Measurements from ENCODE around the gene DDB1. TPM values are rescaled to one million over a fixed set of nuclear protein-coding genes. Genes with fewer than 3 reads are reported as not detected.

DDB1 gene
- total RNA-seq, 1 donor from 2014 or later, result 218 TPM

DNA sequence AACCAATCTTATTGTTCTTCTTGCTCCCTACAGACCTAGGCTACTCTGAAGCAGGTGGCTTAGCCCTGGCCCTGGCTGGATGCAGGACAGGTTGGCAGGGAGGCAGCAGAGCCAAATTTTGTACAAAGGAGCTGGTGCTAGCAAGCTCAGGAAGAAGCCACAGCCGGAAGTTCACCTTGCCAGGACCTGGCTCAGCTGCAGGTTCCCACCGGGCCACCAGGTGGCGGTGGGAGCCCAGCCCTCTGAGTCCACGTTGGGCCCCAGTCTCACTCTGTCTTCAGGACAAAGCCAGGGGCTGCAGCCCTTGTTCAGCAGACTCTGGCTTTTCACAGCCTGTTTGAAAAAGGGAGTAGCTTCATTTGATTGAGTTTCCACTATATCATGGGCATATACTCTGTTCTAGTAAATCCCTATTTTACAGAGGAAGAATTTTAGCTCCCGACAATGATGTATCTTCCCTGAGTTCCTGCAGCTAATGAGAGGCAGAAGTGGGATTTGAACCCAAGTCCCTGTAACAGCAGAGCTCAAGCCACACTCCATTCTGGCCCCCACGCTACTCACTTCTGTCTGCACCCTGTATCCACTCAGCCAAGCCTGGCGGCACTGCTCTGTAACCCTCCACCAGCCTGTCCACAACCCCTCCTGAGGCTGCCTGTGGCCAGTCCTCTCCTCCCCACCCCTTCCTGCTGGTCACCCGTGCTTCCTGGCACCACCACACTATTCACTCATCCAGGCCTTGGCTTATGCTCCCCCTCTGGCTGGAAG lies 3.4 kb upstream of the DDB1 start:
- Mint-ChIP-seq H3K36me3 (ENCODE audit: low read depth) (peaks cover 23% of the 10 kb centered on the region), H3K4me3 (no peak overlapping the region), H3K27me3 (no peaks in the 10 kb centered on the region), H3K9me3 (no peaks in the 10 kb centered on the region), H3K4me1 (peaks cover 48% of the 10 kb centered on the region), H3K27ac (peak overlapping the region; percentile 79)
- TF ChIP-seq, protein P1, sequence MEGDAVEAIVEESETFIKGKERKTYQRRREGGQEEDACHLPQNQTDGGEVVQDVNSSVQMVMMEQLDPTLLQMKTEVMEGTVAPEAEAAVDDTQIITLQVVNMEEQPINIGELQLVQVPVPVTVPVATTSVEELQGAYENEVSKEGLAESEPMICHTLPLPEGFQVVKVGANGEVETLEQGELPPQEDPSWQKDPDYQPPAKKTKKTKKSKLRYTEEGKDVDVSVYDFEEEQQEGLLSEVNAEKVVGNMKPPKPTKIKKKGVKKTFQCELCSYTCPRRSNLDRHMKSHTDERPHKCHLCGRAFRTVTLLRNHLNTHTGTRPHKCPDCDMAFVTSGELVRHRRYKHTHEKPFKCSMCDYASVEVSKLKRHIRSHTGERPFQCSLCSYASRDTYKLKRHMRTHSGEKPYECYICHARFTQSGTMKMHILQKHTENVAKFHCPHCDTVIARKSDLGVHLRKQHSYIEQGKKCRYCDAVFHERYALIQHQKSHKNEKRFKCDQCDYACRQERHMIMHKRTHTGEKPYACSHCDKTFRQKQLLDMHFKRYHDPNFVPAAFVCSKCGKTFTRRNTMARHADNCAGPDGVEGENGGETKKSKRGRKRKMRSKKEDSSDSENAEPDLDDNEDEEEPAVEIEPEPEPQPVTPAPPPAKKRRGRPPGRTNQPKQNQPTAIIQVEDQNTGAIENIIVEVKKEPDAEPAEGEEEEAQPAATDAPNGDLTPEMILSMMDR (IDR thresholded peaks at IDR 0.05), result peak; percentile 30
- ChIA-PET CTCF (interaction anchor here (0.6 to 10.1 kb wide), 24 partner anchors 8 to 505 kb away, joined by 3 to 561 read pairs (median 5); partner anchors contain the start of genes CPSF7, CYB561A3, SDHAF2 and TMEM138), POLR2A (interaction anchor here (0.6 to 10.1 kb wide), 12 partner anchors 8 to 615 kb away, joined by 3 to 224 read pairs (median 4); partner anchors contain the start of genes CYB561A3, TMEM138 and TMEM216)
- intact Hi-C loops (cut with micrococcal nuclease), result loop anchor here (1.0 to 2.0 kb wide), 5 partner anchors 21 to 99 kb away; partner anchors contain the start of genes TMEM138 and TMEM216
- DNase-seq (peak; percentile 83), ATAC-seq (ENCODE audit: low read depth) (peak; percentile 76)

DNA sequence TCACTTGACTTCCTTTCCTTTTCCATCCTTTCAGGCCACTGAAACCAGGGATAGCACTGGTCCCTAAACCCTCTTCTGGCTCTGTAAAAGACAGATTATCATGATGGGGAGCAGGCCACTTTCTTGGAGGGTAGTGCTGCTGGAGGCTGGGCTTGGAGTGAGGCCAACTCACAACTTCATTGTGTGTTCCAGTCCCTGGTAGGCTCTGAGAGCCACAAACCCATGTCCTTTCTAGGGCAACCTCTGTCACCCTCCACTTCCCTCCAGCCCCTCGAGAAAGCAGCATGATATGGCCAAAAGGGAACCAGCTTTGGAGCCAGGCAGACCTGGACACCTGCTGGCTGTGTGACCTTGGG lies 2.4 kb upstream of the DDB1 start:
- intact Hi-C loops (cut with micrococcal nuclease), result no loop called here
- no peak for DNase-seq
- CTCF ChIA-PET, result interaction anchor here (1.1 to 10.1 kb wide), 9 partner anchors 20 to 504 kb away, joined by 4 to 561 read pairs (median 9); partner anchors contain the start of genes CPSF7, CYB561A3, SDHAF2 and TMEM138
- Mint-ChIP-seq H3K27me3 (no peaks in the 10 kb centered on the region), H3K9me3 (no peaks in the 10 kb centered on the region), H3K27ac (peak overlapping the region; percentile 79), H3K4me1 (peaks cover 48% of the 10 kb centered on the region), H3K36me3 (ENCODE audit: low read depth) (peaks cover 24% of the 10 kb centered on the region), H3K4me3 (no peak overlapping the region)
- POLR2A ChIA-PET, result interaction anchor here (0.7 to 10.1 kb wide), 8 partner anchors 18 to 493 kb away, joined by 3 to 224 read pairs (median 32); partner anchors contain the start of genes CPSF7, CYB561A3, SDHAF2 and TMEM138
- no peak for ATAC-seq (ENCODE audit: low read depth)
- TF ChIP-seq, protein P1 (IDR thresholded peaks at IDR 0.05), result no peak

DNA sequence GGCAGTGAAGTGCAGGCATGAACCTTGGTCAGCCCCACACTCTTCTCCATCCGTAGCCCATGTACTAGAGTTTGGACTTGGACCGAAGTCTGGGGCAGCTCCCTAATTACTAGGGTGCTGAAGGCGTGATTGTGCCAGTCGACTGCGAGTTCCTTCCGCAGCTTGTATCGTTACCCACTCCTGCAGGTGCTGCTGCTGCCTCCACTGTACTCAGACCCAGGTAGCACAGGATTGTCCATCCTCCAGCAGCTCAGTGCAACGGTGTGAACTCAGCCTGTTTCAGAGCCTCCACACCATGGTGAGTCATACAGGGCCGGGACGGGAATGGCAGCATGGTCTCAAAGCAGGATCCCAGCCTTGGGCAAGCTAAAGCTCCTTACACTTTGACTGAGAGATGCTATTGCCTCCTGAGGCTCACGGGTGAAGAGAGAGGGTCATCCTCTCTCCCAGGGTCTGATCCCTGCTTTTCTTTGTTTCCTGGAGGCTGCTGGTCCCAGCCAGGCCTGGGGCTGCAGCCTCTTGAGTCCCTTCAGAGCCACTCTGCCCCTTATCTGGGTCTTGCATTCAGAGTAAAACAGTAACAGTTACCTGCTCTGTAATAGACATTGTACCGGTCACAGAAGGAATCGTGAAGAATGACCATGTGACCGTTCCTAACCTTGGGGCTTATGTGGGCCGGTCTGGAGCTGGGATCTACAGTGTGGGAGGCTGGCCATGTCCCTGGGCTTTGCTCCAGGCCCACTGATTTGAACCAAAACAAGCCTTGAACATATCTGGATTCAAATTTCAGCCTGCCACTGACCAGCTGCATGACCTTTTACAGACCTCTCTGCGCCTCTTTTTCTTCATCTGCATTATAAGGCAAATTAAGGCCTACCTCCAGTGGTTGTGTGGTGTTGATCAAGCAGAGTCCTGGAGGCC lies 1.8 kb upstream of the DDB1 start:
- peak overlapping the region; percentile 92 for H3K4me3 Mint-ChIP-seq
- ChIA-PET POLR2A (interaction anchor here (0.7 to 10.1 kb wide), 9 partner anchors 19 to 403 kb away, joined by 3 to 224 read pairs (median 22); partner anchors contain the start of genes CPSF7, CYB561A3, SDHAF2 and TMEM138), CTCF (interaction anchor here (0.7 to 10.1 kb wide), 6 partner anchors 15 to 504 kb away, joined by 3 to 561 read pairs (median 60); partner anchors contain the start of genes CYB561A3, TMEM138 and TMEM216)
- peak overlapping the region; percentile 93 for H3K27ac Mint-ChIP-seq
- TF ChIP-seq, protein P1 (IDR thresholded peaks at IDR 0.05), result no peak
- intact Hi-C loops (cut with micrococcal nuclease), result no loop called here
- H3K36me3 Mint-ChIP-seq (ENCODE audit: low read depth), result peaks cover 30% of the 10 kb centered on the region
- peaks cover 51% of the 10 kb centered on the region for H3K4me1 Mint-ChIP-seq
- ATAC-seq (ENCODE audit: low read depth), result no peak
- no peak for DNase-seq
- no peaks in the 10 kb centered on the region for H3K9me3 Mint-ChIP-seq
- H3K27me3 Mint-ChIP-seq, result no peaks in the 10 kb centered on the region

DNA sequence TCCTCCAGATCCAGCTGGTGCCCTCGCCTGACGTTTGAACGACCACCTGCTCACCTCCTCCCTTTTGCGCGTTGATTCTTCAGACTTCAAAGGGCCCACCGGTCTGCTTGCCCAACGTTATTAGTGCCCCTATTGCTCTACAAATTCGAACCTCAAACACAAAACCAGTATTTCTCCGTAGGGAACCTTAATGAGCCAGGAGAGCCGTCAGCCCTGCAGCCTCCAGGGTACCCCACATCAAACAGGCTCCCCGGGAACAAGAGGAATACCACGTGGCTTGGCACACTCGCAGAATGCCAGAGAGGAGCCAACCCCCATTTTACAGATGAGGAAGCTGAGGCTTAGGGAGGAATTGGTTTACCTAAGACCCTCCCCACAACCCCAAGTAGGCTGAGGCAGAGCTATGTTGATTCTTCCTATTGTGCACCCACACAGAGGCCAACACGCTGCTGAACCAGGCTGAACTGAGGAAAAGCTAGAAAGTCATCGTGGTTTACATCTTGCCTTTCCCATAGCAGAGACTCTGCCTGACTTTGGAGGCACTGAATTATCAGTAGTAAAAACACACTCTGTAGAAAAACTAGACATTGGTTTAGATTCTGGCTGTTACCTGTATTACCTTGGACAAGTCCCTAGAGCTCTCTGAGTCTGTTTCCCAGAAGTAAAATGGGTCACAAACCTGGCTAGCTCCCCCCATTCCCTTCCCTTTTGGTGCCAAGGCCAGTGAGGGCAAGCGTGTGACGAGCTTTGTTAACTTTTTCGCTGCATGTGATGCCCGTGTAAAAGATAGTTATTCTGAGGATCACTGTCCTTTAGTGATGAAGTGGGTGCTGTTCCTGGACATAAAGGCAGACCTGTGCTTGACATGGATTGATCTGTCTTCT lies 887 bp upstream of the DDB1 start:
- peaks cover 33% of the 10 kb centered on the region for H3K36me3 Mint-ChIP-seq (ENCODE audit: low read depth)
- ChIA-PET CTCF (interaction anchor here (1.2 to 10.1 kb wide), 4 partner anchors 14 to 53 kb away, joined by 3 to 561 read pairs (median 109); partner anchors contain the start of genes CYB561A3, TMEM138 and TMEM216), POLR2A (interaction anchor here (0.5 to 10.1 kb wide), 10 partner anchors 20 to 548 kb away, joined by 3 to 224 read pairs (median 13); partner anchors contain the start of genes CPSF7, CYB561A3, SDHAF2 and TMEM138)
- no peaks in the 10 kb centered on the region for H3K9me3 Mint-ChIP-seq
- peak overlapping the region; percentile 92 for H3K4me3 Mint-ChIP-seq
- peak overlapping the region; percentile 93 for H3K27ac Mint-ChIP-seq
- DNase-seq (no peak), ATAC-seq (ENCODE audit: low read depth) (peak; percentile 5)
- H3K4me1 Mint-ChIP-seq, result peaks cover 51% of the 10 kb centered on the region
- H3K27me3 Mint-ChIP-seq, result no peaks in the 10 kb centered on the region
- intact Hi-C loops (cut with micrococcal nuclease), result loop anchor here (1.0 kb wide), 2 partner anchors 39 to 96 kb away; partner anchors contain the start of gene CPSF7
- TF ChIP-seq, protein P1 (IDR thresholded peaks at IDR 0.05), result no peak

All from activated B cell treated with CpG ODN at 0.5 μM for 24 hours (primary cell).